ENCODE data around the gene ARVCF. TPM values are rescaled to one million over a fixed set of nuclear protein-coding genes. Genes with fewer than 3 reads are reported as not detected.

Gene ARVCF
- total and polyA plus RNA-seq, 9 of the 15 experiments (the other 6 are each of a cell fraction or from before 2014, with no cell fraction given), result 0.03 to 97.4 (median 15.6) TPM

DNA sequence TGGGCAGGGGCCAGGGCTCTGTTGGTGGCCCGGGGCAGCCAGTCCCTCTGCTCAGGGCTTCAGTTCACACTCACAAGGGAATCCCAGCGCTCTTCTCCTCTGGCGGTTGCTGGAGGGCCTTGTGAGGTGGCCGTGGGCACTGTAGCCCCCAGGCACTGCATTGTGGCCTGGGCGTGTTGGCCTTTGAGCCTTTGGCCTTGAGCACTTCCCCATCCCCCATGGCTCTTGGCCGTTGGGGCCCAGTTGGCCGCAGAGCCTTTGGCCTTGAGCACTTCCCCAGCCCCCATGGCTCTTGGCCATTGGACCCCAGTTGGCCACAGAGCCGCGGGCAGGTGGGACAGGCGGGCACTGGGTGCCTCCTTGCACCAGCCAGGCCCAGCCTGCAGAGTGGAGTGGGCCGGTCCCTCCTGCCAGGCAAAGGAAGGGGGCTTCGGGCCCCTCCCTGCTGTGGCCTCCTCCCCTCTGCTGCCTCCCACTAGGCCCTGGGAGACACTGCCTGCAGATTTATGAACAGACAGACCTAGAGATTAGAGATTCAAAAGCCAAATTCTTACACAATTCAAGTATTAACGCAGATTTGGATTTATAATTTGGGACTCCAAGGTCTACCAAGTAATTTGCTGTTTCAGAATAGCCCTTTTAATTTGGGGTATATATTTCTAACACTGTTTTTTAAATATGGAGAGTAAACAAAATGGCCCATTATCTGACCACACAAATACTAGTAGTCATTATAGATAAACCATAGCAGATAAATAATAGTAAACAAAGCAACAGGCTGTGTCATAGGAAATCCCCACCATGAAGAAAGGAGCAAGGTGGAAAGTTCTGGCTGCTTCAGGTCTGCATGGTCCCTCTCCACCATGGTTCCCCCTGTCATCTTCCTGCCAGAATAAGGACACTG is 56.8 kb downstream of the ARVCF start (continued):
- TF ChIP-seq, protein P1, sequence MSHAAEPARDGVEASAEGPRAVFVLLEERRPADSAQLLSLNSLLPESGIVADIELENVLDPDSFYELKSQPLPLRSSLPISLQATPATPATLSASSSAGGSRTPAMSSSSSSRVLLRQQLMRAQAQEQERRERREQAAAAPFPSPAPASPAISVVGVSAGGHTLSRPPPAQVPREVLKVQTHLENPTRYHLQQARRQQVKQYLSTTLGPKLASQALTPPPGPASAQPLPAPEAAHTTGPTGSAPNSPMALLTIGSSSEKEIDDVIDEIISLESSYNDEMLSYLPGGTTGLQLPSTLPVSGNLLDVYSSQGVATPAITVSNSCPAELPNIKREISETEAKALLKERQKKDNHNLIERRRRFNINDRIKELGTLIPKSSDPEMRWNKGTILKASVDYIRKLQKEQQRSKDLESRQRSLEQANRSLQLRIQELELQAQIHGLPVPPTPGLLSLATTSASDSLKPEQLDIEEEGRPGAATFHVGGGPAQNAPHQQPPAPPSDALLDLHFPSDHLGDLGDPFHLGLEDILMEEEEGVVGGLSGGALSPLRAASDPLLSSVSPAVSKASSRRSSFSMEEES (CRISPR knock-in tag; IDR thresholded peaks at IDR 0.05), result no peak
- TF ChIP-seq, protein P2, sequence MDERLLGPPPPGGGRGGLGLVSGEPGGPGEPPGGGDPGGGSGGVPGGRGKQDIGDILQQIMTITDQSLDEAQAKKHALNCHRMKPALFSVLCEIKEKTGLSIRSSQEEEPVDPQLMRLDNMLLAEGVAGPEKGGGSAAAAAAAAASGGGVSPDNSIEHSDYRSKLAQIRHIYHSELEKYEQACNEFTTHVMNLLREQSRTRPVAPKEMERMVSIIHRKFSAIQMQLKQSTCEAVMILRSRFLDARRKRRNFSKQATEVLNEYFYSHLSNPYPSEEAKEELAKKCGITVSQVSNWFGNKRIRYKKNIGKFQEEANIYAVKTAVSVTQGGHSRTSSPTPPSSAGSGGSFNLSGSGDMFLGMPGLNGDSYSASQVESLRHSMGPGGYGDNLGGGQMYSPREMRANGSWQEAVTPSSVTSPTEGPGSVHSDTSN (CRISPR knock-in tag; IDR thresholded peaks at IDR 0.05; ENCODE audit: low read depth), result no peak
- TF ChIP-seq, protein P2 (tag; conservative IDR thresholded peaks at IDR 0.05; ENCODE audit: low read depth), result no peak
- TF ChIP-seq SIN3B (IDR thresholded peaks at IDR 0.05; ENCODE audit: low read depth) (peak; percentile 18; the same call in 1 of the 2 replicates), CHD1 (IDR thresholded peaks at IDR 0.05; ENCODE audit: low read length) (peak; percentile 46), ZNF384 (IDR thresholded peaks at IDR 0.05; ENCODE audit: low read depth, low read length) (no peak), NRF1 (conservative IDR thresholded peaks at IDR 0.05 in 1 of 2, IDR thresholded peaks at IDR 0.05 in 1 of 2) (no peak), SPI1 (IDR thresholded peaks at IDR 0.05; ENCODE audit: borderline replicate concordance, low read depth, low read length) (peak; percentile 76), RUNX1 (IDR thresholded peaks at IDR 0.05; ENCODE audit: low read depth) (peak; percentile 65; the same call in 1 of the 2 replicates), ZNF431 (CRISPR knock-in tag; IDR thresholded peaks at IDR 0.05) (no peak), ZC3H11A (IDR thresholded peaks at IDR 0.05; ENCODE audit: low read depth, low read length) (no peak), SRSF1 (IDR thresholded peaks at IDR 0.05; ENCODE audit: low read depth, low read length) (0 out of 2 replicates have a peak, but pooled peaks have one; percentile 53)
- TF ChIP-seq, protein P3, sequence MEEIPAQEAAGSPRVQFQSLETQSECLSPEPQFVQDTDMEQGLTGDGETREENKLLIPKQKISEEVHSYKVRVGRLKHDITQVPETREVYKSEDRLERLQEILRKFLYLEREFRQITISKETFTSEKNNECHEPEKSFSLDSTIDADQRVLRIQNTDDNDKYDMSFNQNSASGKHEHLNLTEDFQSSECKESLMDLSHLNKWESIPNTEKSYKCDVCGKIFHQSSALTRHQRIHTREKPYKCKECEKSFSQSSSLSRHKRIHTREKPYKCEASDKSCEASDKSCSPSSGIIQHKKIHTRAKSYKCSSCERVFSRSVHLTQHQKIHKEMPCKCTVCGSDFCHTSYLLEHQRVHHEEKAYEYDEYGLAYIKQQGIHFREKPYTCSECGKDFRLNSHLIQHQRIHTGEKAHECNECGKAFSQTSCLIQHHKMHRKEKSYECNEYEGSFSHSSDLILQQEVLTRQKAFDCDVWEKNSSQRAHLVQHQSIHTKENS (CRISPR knock-in tag; IDR thresholded peaks at IDR 0.05), result no peak
- TF ChIP-seq, protein P4, sequence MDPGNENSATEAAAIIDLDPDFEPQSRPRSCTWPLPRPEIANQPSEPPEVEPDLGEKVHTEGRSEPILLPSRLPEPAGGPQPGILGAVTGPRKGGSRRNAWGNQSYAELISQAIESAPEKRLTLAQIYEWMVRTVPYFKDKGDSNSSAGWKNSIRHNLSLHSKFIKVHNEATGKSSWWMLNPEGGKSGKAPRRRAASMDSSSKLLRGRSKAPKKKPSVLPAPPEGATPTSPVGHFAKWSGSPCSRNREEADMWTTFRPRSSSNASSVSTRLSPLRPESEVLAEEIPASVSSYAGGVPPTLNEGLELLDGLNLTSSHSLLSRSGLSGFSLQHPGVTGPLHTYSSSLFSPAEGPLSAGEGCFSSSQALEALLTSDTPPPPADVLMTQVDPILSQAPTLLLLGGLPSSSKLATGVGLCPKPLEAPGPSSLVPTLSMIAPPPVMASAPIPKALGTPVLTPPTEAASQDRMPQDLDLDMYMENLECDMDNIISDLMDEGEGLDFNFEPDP (CRISPR knock-in tag; IDR thresholded peaks at IDR 0.05), result no peak
- TF ChIP-seq, protein P5, sequence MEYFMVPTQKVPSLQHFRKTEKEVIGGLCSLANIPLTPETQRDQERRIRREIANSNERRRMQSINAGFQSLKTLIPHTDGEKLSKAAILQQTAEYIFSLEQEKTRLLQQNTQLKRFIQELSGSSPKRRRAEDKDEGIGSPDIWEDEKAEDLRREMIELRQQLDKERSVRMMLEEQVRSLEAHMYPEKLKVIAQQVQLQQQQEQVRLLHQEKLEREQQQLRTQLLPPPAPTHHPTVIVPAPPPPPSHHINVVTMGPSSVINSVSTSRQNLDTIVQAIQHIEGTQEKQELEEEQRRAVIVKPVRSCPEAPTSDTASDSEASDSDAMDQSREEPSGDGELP (CRISPR knock-in tag; IDR thresholded peaks at IDR 0.05; ENCODE audit: borderline replicate concordance), result no peak

Data from K562 (cell line).